HFFc6 (cell line): ENCODE measurements around the gene CDK6. TPM values are rescaled to one million over a fixed set of nuclear protein-coding genes. Genes with fewer than 3 reads are reported as not detected.

Source experiments
- DNase-seq: peaks from one replicate; pipeline ENCODE4 v3.0.0-alpha.2; 2018
- H3K27ac Mint-ChIP-seq: 2 replicates; pipeline ENCODE4 v1.8.0; 2020; ENCODE audit warnings: mild to moderate bottlenecking, mixed read lengths
- H3K27me3 Mint-ChIP-seq: 2 replicates; pipeline ENCODE4 v1.8.0; 2021; ENCODE audit warnings: mild to moderate bottlenecking, moderate library complexity, mixed read lengths; ENCODE audit not compliant: insufficient read depth
- H3K36me3 Mint-ChIP-seq: 2 replicates; pipeline ENCODE4 v1.8.0; 2021; ENCODE audit warnings: low read depth, mixed read lengths
- H3K4me1 Mint-ChIP-seq: 2 replicates; pipeline ENCODE4 v1.8.0; 2020; ENCODE audit warnings: low read depth, mixed read lengths
- H3K4me3 Mint-ChIP-seq: 2 replicates; pipeline ENCODE4 v1.8.0; 2020; ENCODE audit warnings: mild to moderate bottlenecking, moderate library complexity, mixed read lengths
- H3K9me3 Mint-ChIP-seq: 2 replicates; pipeline ENCODE4 v1.8.0; 2020; ENCODE audit warnings: mild to moderate bottlenecking, mixed read lengths
- total RNA-seq, 6 experiments: library from RNA; stranded (reverse); fragmentation: NEBNext Ultra II Directional; extraction: Animal tissue kit (Norgen Biotek cat#: 25700); gene quantifications; 2 replicates in 1 of 6; 3 replicates in 5 of 6; pipeline ENCODE4 v1.2.3, GENCODE V29; 2021
- TF ChIP-seq, protein P1 (sequence below): fragments of 200-600 bp; sonication (generic); IDR thresholded peaks from 2 replicates; pipeline ENCODE4 v1.5.0; 2021; ENCODE audit warnings: antibody characterized with exemption, mild to moderate bottlenecking

The CDK6 gene
- total RNA-seq, 6 experiments from 2014 or later = 54.5 to 90.0 (median 58.9) TPM

DNA sequence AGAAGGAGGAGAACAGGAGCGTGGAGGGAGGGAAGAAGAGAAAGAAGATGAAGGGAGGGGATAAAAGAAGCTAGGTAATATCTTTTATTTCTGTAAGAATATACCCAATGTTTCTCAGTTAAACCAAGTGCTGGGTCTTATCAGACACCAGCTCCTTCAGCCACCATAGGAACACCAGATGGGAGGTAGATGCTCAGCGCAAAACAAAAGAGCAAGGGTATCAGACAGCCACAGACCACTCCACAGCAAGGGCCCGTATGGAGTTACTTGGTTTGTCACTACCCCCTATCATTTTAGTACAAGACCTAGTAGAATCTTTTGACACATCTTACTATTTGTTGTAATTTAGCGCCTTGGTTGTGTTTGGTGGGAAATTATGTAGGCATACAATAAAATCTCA lies 180.3 kb downstream of the CDK6 start:
- H3K27me3 Mint-ChIP-seq = peaks cover 7% of the 10 kb centered on the region

DNA sequence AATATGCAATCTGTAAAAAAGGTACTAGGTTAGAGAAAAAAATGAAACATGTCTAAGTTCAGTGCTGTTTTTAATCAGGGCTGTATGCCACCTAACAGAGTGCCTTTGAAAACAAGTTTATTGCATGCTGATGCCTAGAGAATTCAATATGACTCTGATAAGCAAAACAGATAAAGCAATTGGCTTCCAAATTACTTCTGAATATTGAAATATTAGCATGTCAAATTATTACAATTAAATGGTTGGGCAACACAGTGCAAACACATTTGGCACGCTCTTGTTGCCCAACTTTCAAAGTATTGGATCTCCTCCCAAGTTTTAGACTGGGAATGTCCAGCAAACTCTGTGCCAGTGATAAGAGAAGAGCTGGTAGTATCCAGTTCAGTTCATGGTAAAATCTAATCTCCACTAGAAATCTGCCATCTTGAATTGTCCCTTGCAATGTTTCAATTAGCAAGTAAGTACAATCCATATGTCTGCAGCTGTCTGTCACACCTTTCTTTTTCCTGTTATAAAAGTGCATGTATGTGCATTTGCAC lies 181.0 kb downstream of the CDK6 start:
- Mint-ChIP-seq H3K27me3 (peaks cover 7% of the 10 kb centered on the region), H3K36me3 (peaks cover 37% of the 10 kb centered on the region), H3K4me3 (no peak overlapping the region), H3K27ac (no peak overlapping the region), H3K4me1 (peaks cover 19% of the 10 kb centered on the region), H3K9me3 (no peaks in the 10 kb centered on the region)
- TF ChIP-seq, protein P1, sequence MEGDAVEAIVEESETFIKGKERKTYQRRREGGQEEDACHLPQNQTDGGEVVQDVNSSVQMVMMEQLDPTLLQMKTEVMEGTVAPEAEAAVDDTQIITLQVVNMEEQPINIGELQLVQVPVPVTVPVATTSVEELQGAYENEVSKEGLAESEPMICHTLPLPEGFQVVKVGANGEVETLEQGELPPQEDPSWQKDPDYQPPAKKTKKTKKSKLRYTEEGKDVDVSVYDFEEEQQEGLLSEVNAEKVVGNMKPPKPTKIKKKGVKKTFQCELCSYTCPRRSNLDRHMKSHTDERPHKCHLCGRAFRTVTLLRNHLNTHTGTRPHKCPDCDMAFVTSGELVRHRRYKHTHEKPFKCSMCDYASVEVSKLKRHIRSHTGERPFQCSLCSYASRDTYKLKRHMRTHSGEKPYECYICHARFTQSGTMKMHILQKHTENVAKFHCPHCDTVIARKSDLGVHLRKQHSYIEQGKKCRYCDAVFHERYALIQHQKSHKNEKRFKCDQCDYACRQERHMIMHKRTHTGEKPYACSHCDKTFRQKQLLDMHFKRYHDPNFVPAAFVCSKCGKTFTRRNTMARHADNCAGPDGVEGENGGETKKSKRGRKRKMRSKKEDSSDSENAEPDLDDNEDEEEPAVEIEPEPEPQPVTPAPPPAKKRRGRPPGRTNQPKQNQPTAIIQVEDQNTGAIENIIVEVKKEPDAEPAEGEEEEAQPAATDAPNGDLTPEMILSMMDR = no peak
- DNase-seq = no peak

More for the DNA sequence above, 180.3 kb downstream of the CDK6 start:
- no peaks in the 10 kb centered on the region for H3K9me3 Mint-ChIP-seq
- H3K36me3 Mint-ChIP-seq = peaks cover 36% of the 10 kb centered on the region
- no peak for DNase-seq
- no peak overlapping the region for H3K4me3 Mint-ChIP-seq
- no peak overlapping the region for H3K27ac Mint-ChIP-seq
- H3K4me1 Mint-ChIP-seq = peaks cover 19% of the 10 kb centered on the region
- TF ChIP-seq, protein P1 = no peak

- TF ChIP-seq, protein P1 = no peak
- Mint-ChIP-seq H3K27me3 (peaks cover 7% of the 10 kb centered on the region), H3K9me3 (no peaks in the 10 kb centered on the region), H3K4me1 (peaks cover 20% of the 10 kb centered on the region), H3K4me3 (no peak overlapping the region), H3K27ac (no peak overlapping the region), H3K36me3 (peaks cover 34% of the 10 kb centered on the region)
- no peak for DNase-seq
Measured at GRCh38 chr7:92653136-92653535, 183.2 kb downstream of the CDK6 start.

DNA sequence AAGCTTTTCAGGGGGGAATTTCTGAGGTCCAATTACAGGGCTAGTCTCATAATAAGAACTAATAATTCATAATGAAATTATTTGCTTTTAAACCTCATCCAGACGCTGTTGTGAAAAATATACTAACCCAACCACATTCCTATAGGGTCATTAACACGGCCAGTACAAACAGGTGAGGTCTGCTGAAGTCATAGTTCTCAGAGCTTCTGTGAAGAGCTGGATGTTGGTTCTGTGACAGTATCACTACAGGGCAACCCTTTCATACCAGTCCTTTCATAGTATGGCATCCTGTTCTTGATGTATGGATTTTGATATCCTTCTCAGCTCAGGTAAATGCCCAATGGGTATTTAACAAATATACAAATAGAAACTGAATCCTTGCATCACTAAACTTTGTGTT lies 183.8 kb downstream of the CDK6 start:
- peaks cover 34% of the 10 kb centered on the region for H3K36me3 Mint-ChIP-seq
- TF ChIP-seq, protein P1 = no peak
- H3K9me3 Mint-ChIP-seq = no peaks in the 10 kb centered on the region
- H3K4me3 Mint-ChIP-seq = no peak overlapping the region
- peaks cover 7% of the 10 kb centered on the region for H3K27me3 Mint-ChIP-seq
- H3K4me1 Mint-ChIP-seq = peaks cover 26% of the 10 kb centered on the region
- no peak overlapping the region for H3K27ac Mint-ChIP-seq
- DNase-seq = no peak

DNA sequence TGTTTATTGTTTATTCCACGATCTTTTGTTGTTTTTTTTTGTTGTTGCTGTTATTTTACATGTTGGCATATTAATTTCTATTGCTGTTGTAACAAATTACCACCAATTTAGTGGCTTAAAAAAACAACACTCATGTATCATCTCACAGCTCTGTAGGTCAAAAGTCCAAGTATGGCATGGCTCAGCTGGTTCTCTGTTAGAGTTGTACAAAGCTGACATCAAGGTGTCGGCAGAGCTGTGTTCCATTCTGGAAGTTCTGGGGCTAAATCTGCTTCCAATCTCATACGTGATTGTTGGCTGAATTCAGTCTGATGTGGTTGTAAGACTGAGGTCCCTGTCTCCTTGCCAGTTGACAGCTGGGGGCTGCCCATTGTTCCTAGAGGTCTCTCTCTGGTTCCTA lies 186.0 kb downstream of the CDK6 start:
- Mint-ChIP-seq H3K4me1 (peaks cover 47% of the 10 kb centered on the region), H3K27me3 (peaks cover 10% of the 10 kb centered on the region; the same call in 1 of the 2 replicates), H3K27ac (no peak overlapping the region), H3K4me3 (no peak overlapping the region), H3K36me3 (peaks cover 26% of the 10 kb centered on the region), H3K9me3 (no peaks in the 10 kb centered on the region)
- DNase-seq = no peak
- TF ChIP-seq, protein P1 = no peak
